GM10248 (cell line): ENCODE results near the gene KAZALD1.
"Not testable (repeated sequence)": the region's sequence is repeated elsewhere in the genome, so short reads cannot be mapped to it uniquely, and the experiment has no call there.

Experiments used
- CTCF ChIA-PET: fragments of 300-600 bp; sonication (Branson Sonifier 250); formaldehyde crosslinking; extraction: SDS; loops from one replicate; lab custom pipeline; 2021; ENCODE audit warnings: antibody characterized with exemption; lab: Yijun Ruan, JAX
- POLR2A ChIA-PET: fragments of 350-650 bp; sonication (Branson Sonifier 250); formaldehyde crosslinking; extraction: SDS; loops from one replicate; lab custom pipeline; 2020; ENCODE audit warnings: antibody characterized with exemption; lab: Yijun Ruan, JAX
- DNase-seq: peaks from one replicate; pipeline ENCODE4 v3.0.0; 2012; ENCODE audit errors: extremely low spot score
- CTCF ChIP-seq: IDR thresholded peaks from 2 replicates; pipeline ENCODE4 v1.5.1; 2012; ENCODE audit warnings: mild to moderate bottlenecking, low read depth; ENCODE audit errors: extremely low read depth, missing control alignments, control extremely low read depth

The KAZALD1 gene

DNA sequence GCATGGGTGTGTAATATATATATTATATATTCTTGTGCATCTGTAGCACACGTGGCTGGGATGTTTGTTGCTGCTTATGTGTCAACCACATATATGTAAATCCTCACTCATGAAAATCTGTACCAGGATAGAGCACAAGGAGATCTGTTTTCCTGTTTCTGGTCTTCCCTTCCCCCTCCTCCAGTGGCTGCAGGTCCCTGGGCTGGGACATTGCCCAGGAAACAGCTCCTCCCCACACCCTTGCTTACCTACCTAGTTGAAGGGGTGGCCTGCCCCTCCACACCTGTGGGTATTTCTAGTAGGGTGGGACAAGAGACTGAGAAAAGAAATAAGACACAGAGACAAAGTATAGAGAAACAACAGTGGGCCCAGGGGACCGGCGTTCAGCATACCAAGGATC, 28.5 kb upstream of the KAZALD1 start:
- CTCF ChIA-PET: interaction anchor here (1.1 to 28.8 kb wide), 6 partner anchors 8 to 109 kb away, joined by 3 to 855 read pairs (median 54); partner anchors contain the start of gene KAZALD1
- POLR2A ChIA-PET: no interaction called here
- TF ChIP-seq CTCF: no peak
- DNase-seq: no peak

- POLR2A ChIA-PET, DNase-seq: not testable (repeated sequence)
- CTCF ChIA-PET: interaction anchor here (0.7 to 28.8 kb wide), 5 partner anchors 9 to 172 kb away, joined by 3 to 855 read pairs (median 3); partner anchors contain the start of gene KAZALD1
These were observed 27.4 kb upstream of the KAZALD1 start for GRCh38 chr10:101034404-101034803.

DNA sequence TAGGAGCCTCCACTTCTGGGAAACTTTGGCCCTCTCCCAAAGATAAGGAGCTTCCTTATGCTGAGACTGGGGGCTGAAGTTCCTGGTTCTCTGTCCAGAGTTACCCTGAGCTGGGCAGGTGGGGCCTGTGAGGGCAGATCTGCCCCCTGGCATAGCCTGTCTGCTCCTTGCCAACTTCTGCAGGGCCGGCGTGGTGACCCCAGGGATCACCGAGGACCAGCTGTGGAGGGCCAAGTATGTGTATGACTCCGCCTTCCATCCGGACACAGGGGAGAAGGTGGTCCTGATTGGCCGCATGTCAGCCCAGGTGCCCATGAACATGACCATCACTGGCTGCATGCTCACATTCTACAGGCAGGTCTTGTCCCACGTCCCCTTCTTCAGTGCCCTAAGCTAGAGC, 26.5 kb upstream of the KAZALD1 start:
- no peak for DNase-seq
- ChIA-PET CTCF (interaction anchor here (0.7 to 28.8 kb wide), 3 partner anchors 17 to 107 kb away, joined by 3 to 855 read pairs (median 3); partner anchors contain the start of gene KAZALD1), POLR2A (no interaction called here)
- no peak for TF ChIP-seq CTCF

- ChIA-PET POLR2A (no interaction called here), CTCF (interaction anchor here (0.7 to 28.8 kb wide), 4 partner anchors 17 to 106 kb away, joined by 3 to 855 read pairs (median 3); partner anchors contain the start of gene KAZALD1)
- DNase-seq: no peak
- no peak for TF ChIP-seq CTCF
These were observed 25.7 kb upstream of the KAZALD1 start for GRCh38 chr10:101035916-101036702.

DNA sequence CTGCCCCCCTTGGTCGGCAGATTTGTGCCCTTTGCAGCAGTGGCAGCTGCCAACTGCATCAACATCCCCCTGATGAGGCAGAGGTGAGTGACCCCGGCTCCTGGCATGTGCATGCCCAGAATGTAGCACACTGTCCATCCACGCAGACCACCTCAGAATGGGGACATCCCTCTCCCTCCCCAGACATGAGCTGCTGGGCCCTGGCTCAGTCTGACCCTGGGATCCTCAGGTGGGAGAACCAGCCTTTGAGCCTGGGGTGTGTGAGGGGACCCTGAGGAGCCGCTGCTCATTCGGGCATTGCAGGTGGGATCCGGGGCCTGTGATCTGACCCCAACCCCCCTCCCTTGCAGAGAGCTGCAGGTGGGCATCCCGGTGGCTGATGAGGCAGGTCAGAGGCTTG, 25.1 kb upstream of the KAZALD1 start:
- POLR2A ChIA-PET: no interaction called here
- no peak for DNase-seq
- CTCF ChIA-PET: interaction anchor here (1.0 to 28.8 kb wide), 3 partner anchors 11 to 56 kb away, joined by 3 to 855 read pairs (median 3); partner anchors contain the start of gene KAZALD1
- TF ChIP-seq CTCF: no peak

DNA sequence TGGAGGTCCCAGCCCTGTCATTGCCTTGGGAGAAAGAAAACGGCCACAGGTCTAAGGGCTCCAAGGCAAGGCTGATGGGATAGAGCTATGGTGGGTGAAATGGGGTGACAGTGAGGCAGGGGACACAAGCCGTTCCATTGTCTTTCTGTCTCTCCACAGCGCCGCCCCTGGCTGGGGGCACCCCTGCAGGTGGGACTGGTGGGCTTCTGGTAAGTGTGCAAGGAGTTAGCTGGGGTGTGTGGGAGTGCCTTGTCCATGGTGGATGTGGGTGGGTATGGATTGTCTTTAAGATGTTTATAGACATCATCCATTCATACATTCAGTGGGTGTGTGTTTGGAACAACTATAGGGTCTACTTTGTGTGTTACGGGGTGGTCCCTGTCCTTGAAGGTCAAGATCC, 23.3 kb upstream of the KAZALD1 start:
- ChIA-PET POLR2A (no interaction called here), CTCF (interaction anchor here (1.0 to 28.8 kb wide), 5 partner anchors 9 to 104 kb away, joined by 5 to 855 read pairs (median 6); partner anchors contain the start of genes KAZALD1, PDZD7 and SFXN3)

More for the DNA sequence above, 23.3 kb upstream of the KAZALD1 start:
- DNase-seq: no peak
- no peak for TF ChIP-seq CTCF
